ENCODE results near the gene PRELID1. TPM values are rescaled to one million over a fixed set of nuclear protein-coding genes. Genes with fewer than 3 reads are reported as not detected.

The PRELID1 gene
- total RNA-seq, 2 donors from 2014 or later: 157 to 165 TPM

DNA sequence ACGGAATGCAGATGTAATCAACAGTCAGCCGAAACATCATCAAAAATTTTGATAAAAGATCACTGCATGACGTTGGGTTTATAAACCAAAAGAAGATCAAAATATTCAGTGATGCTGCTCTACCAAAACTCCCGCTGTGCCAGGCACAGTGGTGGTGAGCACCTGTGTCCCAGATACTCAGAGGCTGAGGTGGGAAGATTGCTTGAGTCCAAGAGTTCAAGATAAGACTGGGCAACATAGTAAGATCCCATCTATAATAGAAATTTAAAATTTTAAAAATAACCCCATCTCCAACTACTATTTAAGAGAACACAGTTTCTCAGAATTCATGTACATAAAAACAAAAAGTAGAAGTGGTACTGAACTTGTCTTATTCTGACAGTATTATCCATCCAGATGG lies 44.1 kb downstream of the PRELID1 start:
- Histone ChIP-seq H3K9me3 (ENCODE audit: control insufficient read depth, low read length) (no peaks in the 10 kb centered on the region), H3K9ac (ENCODE audit: extremely low read depth, low read length, poor library complexity, severe bottlenecking) (no peak overlapping the region), H3K36me3 (ENCODE audit: control insufficient read depth, insufficient read depth, low read length) (peaks cover 47% of the 10 kb centered on the region), H3K4me1 (ENCODE audit: control insufficient read depth, insufficient read depth, low read length) (peaks cover 11% of the 10 kb centered on the region), H3K27ac (ENCODE audit: low read depth, low read length) (no peak overlapping the region), H3K4me3 (ENCODE audit: low read length) (no peak overlapping the region), H3K27me3 (ENCODE audit: control insufficient read depth, insufficient read depth, low read length, poor library complexity, severe bottlenecking) (no peaks in the 10 kb centered on the region)
- TF ChIP-seq, protein P1, sequence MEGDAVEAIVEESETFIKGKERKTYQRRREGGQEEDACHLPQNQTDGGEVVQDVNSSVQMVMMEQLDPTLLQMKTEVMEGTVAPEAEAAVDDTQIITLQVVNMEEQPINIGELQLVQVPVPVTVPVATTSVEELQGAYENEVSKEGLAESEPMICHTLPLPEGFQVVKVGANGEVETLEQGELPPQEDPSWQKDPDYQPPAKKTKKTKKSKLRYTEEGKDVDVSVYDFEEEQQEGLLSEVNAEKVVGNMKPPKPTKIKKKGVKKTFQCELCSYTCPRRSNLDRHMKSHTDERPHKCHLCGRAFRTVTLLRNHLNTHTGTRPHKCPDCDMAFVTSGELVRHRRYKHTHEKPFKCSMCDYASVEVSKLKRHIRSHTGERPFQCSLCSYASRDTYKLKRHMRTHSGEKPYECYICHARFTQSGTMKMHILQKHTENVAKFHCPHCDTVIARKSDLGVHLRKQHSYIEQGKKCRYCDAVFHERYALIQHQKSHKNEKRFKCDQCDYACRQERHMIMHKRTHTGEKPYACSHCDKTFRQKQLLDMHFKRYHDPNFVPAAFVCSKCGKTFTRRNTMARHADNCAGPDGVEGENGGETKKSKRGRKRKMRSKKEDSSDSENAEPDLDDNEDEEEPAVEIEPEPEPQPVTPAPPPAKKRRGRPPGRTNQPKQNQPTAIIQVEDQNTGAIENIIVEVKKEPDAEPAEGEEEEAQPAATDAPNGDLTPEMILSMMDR (conservative IDR thresholded peaks at IDR 0.05): no peak
- DNase-seq: no peak
- H3K4me3 Mint-ChIP-seq: no peak overlapping the region
- no peak overlapping the region for H3K27ac Mint-ChIP-seq
- no peaks in the 10 kb centered on the region for H3K9me3 Mint-ChIP-seq
- peaks cover 35% of the 10 kb centered on the region for H3K36me3 Mint-ChIP-seq (ENCODE audit: low read depth)
- peaks cover 18% of the 10 kb centered on the region for H3K4me1 Mint-ChIP-seq
- WGBS, 2 experiments (ENCODE audit: insufficient coverage in 1 of 2, insufficient read length in 1 of 2): 95 to 96% methylated on average over 4 of the region's 4 CpGs
- no peaks in the 10 kb centered on the region for H3K27me3 Mint-ChIP-seq (ENCODE audit: insufficient read depth)

DNA sequence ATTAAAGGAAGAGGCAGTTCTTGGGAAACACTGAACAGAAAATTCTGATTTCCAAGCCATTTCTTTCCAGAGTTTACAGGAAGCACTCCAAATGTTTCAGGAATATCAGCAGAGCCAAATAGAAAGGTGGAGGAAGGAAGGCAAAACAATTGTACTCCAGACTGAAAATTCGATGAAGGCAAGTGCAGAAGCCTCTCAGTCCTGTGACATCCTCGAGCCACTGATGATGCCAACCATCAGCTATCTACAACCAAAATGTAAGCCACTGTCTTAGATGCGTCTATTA lies 45.7 kb downstream of the PRELID1 start:
- H3K9ac ChIP-seq (ENCODE audit: extremely low read depth, low read length, poor library complexity, severe bottlenecking): no peak overlapping the region
- H3K27me3 Mint-ChIP-seq (ENCODE audit: insufficient read depth): peaks cover 10% of the 10 kb centered on the region
- no peaks in the 10 kb centered on the region for H3K9me3 Mint-ChIP-seq
- H3K36me3 ChIP-seq (ENCODE audit: control insufficient read depth, insufficient read depth, low read length): peaks cover 38% of the 10 kb centered on the region
- H3K4me3 ChIP-seq (ENCODE audit: low read length): peak overlapping the region; percentile 97
- no peak overlapping the region for H3K27ac Mint-ChIP-seq
- peak overlapping the region; percentile 99 for H3K4me3 Mint-ChIP-seq
- 88 to 91% methylated on average over 3 of the region's 3 CpGs for WGBS, 2 experiments (ENCODE audit: insufficient coverage in 1 of 2, insufficient read length in 1 of 2)
- H3K27me3 ChIP-seq (ENCODE audit: control insufficient read depth, insufficient read depth, low read length, poor library complexity, severe bottlenecking): no peaks in the 10 kb centered on the region
- H3K9me3 ChIP-seq (ENCODE audit: control insufficient read depth, low read length): no peaks in the 10 kb centered on the region
- no peak for DNase-seq
- TF ChIP-seq, protein P1 (conservative IDR thresholded peaks at IDR 0.05): no peak
- peaks cover 28% of the 10 kb centered on the region for H3K36me3 Mint-ChIP-seq (ENCODE audit: low read depth)
- no peak overlapping the region for H3K27ac ChIP-seq (ENCODE audit: low read depth, low read length)
- H3K4me1 ChIP-seq (ENCODE audit: control insufficient read depth, insufficient read depth, low read length): peaks cover 11% of the 10 kb centered on the region
- peaks cover 18% of the 10 kb centered on the region for H3K4me1 Mint-ChIP-seq

GRCh38 chr5:177349762-177350161 lies 46.2 kb downstream of the PRELID1 start:
- DNase-seq: no peak
- Histone ChIP-seq H3K4me1 (ENCODE audit: control insufficient read depth, insufficient read depth, low read length) (peaks cover 11% of the 10 kb centered on the region), H3K9me3 (ENCODE audit: control insufficient read depth, low read length) (no peaks in the 10 kb centered on the region), H3K27me3 (ENCODE audit: control insufficient read depth, insufficient read depth, low read length, poor library complexity, severe bottlenecking) (no peaks in the 10 kb centered on the region), H3K4me3 (ENCODE audit: low read length) (peak overlapping the region; percentile 97), H3K36me3 (ENCODE audit: control insufficient read depth, insufficient read depth, low read length) (peaks cover 38% of the 10 kb centered on the region), H3K9ac (ENCODE audit: extremely low read depth, low read length, poor library complexity, severe bottlenecking) (no peak overlapping the region), H3K27ac (ENCODE audit: low read depth, low read length) (no peak overlapping the region)
- WGBS, 2 experiments (ENCODE audit: insufficient coverage in 1 of 2, insufficient read length in 1 of 2): 86 to 92% methylated on average over 5 of the region's 5 CpGs
- no peaks in the 10 kb centered on the region for H3K9me3 Mint-ChIP-seq
- peaks cover 27% of the 10 kb centered on the region for H3K36me3 Mint-ChIP-seq (ENCODE audit: low read depth)
- TF ChIP-seq, protein P1 (conservative IDR thresholded peaks at IDR 0.05): no peak
- H3K4me1 Mint-ChIP-seq: peaks cover 18% of the 10 kb centered on the region
- H3K27ac Mint-ChIP-seq: no peak overlapping the region
- H3K27me3 Mint-ChIP-seq (ENCODE audit: insufficient read depth): peaks cover 15% of the 10 kb centered on the region
- peak overlapping the region; percentile 99 for H3K4me3 Mint-ChIP-seq
